ENCODE results near the gene KRT3.
"Not testable (repeated sequence)": the region's sequence is repeated elsewhere in the genome, so short reads cannot be mapped to it uniquely, and the experiment has no call there.

The KRT3 gene

GRCh38 chr12:52796839-52797528 lies 1.1 kb upstream of the KRT3 start:
- no peak for DNase-seq

- no peak for DNase-seq
Observed at GRCh38 chr12:52796429-52796794, 495 bp upstream of the KRT3 start.

GRCh38 chr12:52795332-52795674 lies 614 bp downstream of the KRT3 start:
- not testable (repeated sequence) for DNase-seq

DNA sequence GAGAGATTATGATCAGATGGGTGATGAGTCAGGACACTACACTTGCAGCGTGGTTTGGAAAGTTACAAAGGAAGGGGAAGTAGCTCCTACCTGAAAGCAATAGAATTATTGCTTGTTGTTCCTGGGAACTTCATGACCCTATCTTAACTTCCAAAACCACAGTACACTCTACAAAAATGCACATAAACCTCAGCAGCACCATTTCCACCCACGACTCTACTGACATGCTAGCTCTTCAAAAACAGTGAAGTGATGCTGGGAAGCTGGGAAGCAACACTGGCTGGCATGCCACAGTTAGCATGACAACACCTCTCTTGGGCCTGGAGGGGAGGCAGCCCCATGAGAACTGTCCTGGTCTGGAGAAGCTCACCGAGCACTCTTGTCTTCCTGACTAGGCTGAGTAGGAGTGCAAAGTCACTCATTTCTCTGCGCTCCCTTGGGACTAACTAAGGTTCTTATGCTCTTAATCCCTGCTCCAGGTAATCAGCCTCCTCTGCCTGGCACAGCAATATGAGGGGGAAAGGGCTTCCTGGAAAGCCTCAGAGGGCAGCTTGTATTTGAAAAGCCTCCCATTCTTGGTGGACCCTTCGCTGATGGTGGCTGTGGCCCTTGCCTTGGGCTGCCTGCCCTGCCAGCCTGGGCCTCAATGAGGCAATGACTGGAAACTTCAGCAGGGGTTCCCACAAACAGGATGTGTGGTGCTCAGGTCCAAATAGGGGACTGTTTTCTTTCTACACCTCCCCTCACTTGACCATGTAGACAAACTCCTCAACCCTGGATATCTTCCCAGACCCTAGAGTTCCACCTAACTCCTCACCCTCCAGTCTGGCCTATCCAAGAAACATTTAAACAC lies 1.2 kb downstream of the KRT3 start:
- peak in 1 of 5 experiments; percentile 45 for DNase-seq

DNA sequence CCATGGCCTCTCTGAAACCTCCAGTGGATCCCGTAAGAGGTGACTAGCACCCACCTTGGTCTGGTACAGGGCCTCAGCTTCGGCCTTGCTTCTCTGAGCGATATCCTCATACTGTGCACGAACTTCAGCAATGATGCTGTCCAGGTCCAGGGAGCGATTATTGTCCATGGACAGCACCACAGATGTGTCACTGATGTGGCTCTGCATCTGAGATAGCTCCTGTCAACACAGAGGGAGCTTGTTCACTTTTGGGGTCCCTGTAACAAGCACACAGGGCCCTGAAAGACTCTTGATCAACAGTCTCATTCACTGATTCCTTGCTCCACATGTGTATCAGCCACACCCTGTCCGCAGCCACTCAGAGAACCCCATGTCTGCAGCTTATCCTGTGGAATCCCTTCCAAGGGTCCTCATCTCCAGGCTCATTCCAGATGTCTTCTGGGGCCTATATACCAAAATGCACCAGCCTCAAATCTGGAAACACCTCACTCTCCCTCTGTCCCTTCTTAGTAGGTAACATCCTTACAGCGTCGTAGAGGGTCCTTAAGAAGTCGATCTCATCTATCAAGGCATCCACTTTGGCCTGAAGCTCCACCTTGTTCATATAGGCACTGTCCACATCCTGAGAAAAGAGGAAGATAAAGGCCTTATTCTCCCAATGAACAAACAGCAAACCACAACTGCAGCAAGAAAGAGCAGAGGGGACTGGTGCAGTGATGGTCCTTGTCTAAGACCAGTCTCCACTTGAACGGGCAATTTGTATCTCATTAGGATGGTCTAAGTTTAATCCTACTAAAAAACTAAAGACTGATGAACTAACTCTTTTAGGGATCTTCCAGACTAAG lies 3.5 kb downstream of the KRT3 start:
- DNase-seq = no peak

- DNase-seq = no peak
Observed at GRCh38 chr12:52791271-52792184, 4.4 kb downstream of the KRT3 start.

DNA sequence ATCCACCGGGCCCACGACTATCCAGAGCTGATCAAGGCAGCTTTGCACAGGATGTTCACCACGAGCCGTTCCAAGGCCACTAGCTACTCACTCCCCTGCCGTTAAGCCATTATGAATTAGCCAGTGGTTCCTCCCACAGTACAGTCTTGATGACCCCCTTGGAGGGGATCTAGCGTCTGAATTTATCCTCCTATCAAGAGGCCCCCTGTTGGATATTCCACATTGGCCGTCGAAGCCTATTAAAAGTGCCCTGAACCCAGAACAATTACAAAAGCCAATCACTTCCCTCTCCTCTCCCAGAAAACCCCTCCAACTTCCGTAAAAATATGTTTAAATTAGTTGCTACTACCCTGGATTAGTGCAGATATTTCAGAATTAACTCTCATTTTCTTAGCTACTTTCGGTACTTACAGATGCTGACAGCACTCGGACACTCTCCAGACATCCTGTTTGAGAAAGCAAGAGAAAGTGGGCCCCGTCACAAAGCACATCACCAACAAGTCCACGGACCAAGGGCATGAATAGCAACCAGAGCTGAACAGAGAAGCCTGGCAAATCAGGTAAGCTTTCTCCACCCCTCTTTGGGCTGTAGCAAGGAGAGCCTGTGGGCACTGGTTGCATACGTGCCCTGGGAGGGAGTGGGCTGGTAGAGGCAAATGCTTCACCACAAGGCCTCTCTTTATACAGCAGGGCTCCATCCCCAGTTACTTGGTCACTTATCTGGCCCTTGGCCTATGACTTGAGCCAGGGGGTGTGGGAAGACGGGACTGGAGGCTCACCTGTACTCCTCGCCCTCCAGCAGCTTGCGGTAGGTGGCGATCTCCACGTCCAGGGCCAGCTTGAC lies 5.3 kb downstream of the KRT3 start:
- no peak for DNase-seq

DNA sequence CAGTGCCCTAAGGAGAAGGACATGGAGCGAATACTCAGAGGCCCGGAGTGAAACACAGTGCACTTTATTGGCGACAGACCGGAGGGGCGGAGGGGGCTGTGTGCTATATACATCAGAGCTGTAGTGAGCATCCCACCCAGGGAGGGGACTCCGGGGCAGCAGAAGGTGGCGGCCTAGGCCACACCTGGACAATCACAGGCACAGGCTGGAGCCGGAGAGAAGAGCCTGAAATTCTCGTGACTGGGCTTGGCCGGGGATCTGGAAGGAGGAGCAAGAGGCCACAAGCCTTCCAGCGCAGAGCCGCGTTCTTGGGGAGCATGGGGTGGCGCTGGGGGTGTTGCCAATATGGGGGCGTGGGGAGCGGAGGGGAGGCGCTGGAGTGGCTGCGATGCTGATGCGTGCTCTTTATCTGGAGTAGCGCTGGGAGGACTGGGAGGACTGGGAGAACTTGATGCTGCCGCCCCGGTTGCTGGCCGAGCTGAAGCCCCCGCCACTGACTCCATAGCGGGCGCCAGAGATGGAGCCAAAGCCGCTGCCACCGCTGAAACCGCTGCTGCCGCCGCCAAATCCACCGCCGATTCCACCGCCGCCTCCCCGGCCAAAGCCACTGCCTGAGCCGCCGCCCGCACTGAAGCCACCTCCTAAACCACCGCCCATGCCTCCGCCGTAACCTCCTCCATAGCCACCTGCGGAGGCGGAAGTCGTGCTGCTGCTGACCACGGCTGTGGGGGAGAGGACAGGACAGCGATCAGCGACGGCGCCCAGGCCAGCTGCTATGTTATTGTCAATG lies 6.1 kb downstream of the KRT3 start:
- DNase-seq = peak in 1 of 5 experiments; percentile 34

DNA sequence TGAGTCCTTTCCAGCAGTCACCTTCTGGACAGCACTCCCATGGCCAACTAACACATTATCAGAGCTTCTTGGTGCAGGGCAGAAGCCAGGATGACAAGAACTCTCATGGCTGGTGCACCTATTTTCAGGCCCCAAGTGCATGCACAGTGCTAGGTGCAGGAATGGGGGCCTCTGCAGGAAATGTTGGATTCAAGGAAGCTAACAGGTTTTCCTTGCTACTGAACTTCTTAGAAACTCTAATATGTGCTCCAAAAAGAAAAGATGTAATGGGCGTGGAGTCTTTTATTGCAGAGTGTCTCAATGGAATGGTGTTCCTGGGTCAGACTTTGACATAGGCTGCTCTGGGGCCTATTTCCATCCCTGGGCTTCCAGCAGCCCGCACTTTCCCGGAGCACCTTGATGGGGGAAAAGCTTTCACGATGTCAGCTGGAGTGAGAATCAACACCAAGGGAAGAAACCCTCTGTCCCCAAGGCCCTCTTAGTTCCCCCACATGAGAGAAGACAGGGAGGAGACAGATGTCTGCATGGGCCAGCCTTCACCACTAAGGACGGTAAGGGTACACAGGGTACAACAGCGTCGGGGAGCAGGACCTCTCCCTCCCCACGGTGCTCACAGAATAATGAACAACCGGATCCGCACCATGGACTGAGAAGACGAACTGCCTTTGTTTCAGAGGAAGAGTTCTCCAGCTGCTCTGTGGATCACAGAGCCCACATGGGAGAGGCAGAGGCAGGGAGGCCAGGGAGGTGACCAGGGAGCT lies 6.9 kb downstream of the KRT3 start:
- no peak for DNase-seq

- no peak for DNase-seq
Observed at GRCh38 chr12:52788192-52788875, 7.6 kb downstream of the KRT3 start.

DNA sequence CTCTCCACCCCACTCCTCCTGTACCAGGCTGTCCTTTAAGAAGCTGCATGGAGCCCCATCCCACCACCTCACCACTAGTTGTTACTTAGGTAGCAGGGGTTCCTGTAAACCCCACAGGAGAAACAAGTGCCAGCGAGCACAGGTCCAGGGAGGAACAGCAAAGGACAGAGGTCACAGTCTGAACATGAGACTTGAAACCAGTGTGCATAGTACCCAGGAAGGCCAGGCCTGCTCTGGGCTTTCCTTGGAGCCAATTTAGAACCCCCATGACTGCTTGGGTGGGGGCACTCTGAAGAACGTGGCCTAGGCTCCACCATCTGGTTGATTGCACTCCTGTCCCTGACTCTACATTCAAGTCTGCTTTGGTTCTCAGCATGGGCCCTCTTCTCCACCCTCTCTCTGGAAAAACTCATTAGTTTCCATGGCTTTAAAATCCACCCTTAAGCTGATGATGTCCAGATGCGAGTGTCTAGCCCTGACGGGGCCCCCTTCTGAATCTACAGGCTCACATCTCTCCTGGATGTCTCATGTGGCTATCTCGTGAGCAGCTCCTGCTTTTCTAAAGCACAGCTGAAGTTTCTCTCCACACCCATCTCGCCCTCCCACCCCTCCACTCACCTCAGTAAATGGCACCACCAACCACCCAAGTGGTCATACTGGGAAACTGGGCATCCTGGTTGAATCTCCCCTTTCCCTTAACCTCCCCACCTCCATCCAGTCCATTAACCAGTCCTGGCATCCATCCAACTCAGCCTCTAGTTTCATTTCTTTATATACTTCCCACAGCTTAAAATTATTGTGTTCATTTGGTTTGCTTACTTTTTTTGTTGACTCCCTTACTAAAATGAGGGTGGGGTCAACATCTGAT lies 8.4 kb downstream of the KRT3 start:
- DNase-seq = no peak

GRCh38 chr12:52784909-52785308 lies 11.0 kb downstream of the KRT3 start:
- no peak for DNase-seq

GRCh38 chr12:52783563-52784316 lies 12.2 kb downstream of the KRT3 start:
- DNase-seq = no peak

GRCh38 chr12:52782502-52782901 lies 13.4 kb downstream of the KRT3 start:
- DNase-seq = no peak

- no peak for DNase-seq
Observed at GRCh38 chr12:52781399-52782082, 14.4 kb downstream of the KRT3 start.

- DNase-seq = no peak
Observed at GRCh38 chr12:52779914-52780313, 16.0 kb downstream of the KRT3 start.

GRCh38 chr12:52778833-52779232 lies 17.1 kb downstream of the KRT3 start:
- DNase-seq = no peak

Data from T-helper 2 cell (primary cell).